HepG2 (cell line): Measurements from ENCODE around the gene ACSL5.

Experiments
- USF2 ChIP-seq, 2 experiments: sonication (generic) in 1 of 2; formaldehyde crosslinking in 1 of 2; IDR thresholded peaks; 2 replicates each; pipeline versions ENCODE4 v1.5.1 to v1.6.1; 2011 to 2020; ENCODE audit warnings: borderline replicate concordance in 1 of 2, low read depth in 1 of 2, low read length in 1 of 2, mild to moderate bottlenecking in 1 of 2, missing genetic modification reagents in 1 of 2, moderate library complexity in 1 of 2
- ZNF776 ChIP-seq: sonication (generic); formaldehyde crosslinking; IDR thresholded peaks from 2 replicates; pipeline ENCODE4 v1.4.0; 2020; ENCODE audit warnings: mild to moderate bottlenecking, missing genetic modification reagents

DNA sequence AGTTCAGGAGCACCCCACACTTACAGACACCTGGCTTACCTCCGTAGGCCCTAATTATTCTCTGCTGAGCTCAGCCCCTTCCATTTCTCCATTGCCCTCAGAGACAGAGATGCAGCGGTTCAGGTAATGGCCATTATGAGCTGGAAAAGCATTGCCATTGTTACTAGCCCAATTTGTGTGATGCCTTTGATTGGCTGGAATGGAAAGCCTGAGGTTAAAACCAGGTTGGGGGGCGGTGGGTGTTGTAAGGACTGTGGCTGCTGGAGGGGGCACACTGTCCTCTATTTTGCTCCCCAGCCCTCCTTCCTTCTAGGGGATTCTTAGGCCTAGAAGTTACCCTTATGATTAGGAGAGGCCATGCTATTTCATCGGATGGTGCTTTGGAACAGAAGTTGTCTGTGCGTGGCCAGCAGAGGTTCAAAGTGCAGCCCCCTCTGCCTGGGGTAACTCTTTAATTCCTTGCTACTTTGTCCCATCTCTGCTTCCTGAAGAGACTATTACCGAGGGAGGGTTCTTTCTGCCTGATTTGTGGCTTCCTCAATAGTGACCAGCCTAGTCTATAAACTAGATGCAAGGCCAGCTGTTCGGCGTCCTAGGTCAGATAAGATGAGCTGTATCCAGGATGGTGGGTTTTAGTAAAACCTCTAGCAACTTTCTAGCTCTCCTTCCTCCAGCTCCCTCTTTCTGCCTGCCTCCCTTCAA is 14.2 kb upstream of the ACSL5 start:
- TF ChIP-seq USF2 (IDR thresholded peaks at IDR 0.05; ENCODE audit: low read depth, low read length) (no peak), USF2 (CRISPR knock-in tag; IDR thresholded peaks at IDR 0.05; ENCODE audit: borderline replicate concordance) (no peak), ZNF776 (CRISPR knock-in tag) (no peak)
